HFF-Myc (cell line): ENCODE measurements around the gene RBM46.

Experiments used
- DNase-seq: peaks from one replicate; pipeline ENCODE4 v3.0.0-alpha.2; 2011; ENCODE audit warnings: low read depth; ENCODE audit errors: extremely low read depth
- H3K4me3 ChIP-seq: replicated peaks from 2 replicates; pipeline ENCODE4 v1.5.1; 2011; ENCODE audit warnings: low read depth, mild to moderate bottlenecking, control low read depth, low read length
- TF ChIP-seq, protein P1 (sequence below): IDR thresholded peaks from 2 replicates; pipeline ENCODE4 v1.5.1; 2012; ENCODE audit warnings: mild to moderate bottlenecking, low read depth, low read length, control low read depth; ENCODE audit errors: missing control alignments

Gene RBM46, protein sequence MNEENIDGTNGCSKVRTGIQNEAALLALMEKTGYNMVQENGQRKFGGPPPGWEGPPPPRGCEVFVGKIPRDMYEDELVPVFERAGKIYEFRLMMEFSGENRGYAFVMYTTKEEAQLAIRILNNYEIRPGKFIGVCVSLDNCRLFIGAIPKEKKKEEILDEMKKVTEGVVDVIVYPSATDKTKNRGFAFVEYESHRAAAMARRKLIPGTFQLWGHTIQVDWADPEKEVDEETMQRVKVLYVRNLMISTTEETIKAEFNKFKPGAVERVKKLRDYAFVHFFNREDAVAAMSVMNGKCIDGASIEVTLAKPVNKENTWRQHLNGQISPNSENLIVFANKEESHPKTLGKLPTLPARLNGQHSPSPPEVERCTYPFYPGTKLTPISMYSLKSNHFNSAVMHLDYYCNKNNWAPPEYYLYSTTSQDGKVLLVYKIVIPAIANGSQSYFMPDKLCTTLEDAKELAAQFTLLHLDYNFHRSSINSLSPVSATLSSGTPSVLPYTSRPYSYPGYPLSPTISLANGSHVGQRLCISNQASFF

DNA sequence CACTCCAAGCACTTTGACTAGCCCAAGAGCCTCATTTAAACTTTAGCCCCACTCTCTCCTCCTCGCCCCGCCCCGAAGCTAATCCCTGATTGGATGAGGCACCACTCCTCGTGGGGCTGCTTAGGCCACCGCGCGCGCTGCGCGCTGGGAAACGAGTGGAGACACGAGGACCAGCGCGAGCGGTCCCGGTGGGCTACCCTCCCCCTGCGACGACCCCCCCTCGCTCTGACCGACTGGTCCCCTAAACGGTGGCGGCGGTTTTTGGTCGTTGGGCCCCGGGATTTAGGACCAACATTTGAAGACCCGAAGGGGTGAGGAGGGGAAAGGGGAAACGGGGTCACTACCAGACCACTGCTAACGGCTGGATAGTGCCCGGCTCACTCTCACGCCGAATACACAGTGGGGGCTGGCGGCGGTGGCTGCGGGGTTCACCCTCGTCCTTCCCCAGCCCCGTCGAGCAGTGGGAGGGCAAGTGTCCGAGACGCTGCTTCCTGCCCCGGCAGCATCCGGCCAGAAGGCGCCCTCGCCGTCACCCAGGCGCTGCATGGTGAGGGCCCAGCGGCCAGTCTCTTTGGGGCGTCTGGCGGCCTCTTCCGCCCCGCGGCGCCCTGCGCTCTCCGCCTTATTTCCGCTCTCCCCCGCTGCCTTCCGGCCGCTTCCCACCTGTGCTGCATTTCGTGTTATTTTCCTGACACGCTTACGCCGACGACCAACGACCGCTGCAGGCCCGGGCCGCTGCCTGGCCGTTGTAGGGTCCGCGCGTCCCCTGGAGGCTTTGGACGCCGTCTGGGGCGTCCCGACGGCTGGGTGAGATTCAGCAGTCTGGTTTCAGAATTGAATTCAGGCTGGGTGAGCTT lies at the start of gene RBM46:
RBM46 (plus strand) TSS at position 147 of the 857 bp plus-strand sequence. CDS start 15,481 bp downstream, outside the sequence.
- no peak for DNase-seq
- TF ChIP-seq, protein P1, sequence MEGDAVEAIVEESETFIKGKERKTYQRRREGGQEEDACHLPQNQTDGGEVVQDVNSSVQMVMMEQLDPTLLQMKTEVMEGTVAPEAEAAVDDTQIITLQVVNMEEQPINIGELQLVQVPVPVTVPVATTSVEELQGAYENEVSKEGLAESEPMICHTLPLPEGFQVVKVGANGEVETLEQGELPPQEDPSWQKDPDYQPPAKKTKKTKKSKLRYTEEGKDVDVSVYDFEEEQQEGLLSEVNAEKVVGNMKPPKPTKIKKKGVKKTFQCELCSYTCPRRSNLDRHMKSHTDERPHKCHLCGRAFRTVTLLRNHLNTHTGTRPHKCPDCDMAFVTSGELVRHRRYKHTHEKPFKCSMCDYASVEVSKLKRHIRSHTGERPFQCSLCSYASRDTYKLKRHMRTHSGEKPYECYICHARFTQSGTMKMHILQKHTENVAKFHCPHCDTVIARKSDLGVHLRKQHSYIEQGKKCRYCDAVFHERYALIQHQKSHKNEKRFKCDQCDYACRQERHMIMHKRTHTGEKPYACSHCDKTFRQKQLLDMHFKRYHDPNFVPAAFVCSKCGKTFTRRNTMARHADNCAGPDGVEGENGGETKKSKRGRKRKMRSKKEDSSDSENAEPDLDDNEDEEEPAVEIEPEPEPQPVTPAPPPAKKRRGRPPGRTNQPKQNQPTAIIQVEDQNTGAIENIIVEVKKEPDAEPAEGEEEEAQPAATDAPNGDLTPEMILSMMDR = no peak
- H3K4me3 ChIP-seq = no peak within 1 kb of the TSS

DNA sequence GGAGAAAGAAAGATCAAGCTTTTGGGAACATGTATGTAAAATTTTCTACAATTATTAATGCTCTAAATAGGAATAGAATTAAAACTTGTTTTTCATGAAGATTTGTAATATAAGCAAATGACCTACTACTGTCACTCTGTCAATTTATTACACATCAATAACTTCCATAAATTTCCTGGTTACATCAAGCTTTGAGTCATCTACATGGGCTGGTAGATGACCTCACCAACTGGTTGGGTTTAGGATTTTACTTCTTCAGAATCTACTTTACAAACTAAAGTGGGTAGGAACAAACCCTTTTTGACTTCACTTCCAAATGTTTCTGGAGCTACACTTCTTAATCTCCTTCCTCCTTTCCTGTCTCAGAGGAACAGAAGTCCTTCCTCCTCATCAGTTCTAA lies 49.3 kb upstream of the RBM46 start:
- TF ChIP-seq, protein P1 = no peak
- no peak for DNase-seq
- no peak overlapping the region for H3K4me3 ChIP-seq

DNA sequence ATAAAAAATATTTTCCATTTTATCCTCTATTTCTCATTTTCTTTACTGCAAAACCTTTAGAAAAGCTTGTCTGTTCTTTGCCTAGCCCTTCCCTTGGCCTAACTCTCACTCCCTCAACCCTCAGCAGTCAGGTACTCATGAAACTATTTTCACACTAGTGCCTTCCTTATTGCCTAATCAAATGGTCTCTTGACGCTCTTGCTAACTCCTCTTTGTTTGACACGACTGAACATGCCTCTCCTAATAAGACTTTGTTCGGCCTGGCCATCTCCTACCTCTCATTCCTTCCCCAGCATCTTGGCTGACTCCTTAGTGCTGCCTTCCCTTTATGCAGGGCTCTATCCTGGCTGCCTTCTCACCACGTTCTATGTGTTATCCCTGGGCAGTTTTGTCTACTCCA lies 48.4 kb upstream of the RBM46 start:
- DNase-seq = no peak
- no peak overlapping the region for H3K4me3 ChIP-seq
- TF ChIP-seq, protein P1 = no peak

DNA sequence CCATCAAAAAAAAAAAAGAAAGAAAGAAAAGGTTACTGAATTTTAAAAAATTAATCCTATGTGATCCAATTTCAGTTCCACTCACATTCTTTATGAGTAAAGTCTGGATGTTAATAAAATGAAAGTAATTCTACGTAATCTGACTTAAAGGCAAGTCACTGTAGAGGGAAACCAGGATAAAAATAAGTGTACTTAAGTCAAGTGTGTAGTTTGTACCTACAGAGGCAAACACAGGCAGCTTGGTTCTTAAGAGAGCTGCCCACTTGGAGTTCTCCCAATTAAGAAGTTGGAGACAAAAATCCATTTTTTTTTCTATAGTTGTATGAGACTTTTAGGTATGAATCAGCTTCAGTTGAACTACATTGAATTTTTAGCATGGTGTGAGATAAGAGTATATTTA lies 44.3 kb upstream of the RBM46 start:
- TF ChIP-seq, protein P1 = no peak
- no peak overlapping the region for H3K4me3 ChIP-seq
- DNase-seq = no peak

DNA sequence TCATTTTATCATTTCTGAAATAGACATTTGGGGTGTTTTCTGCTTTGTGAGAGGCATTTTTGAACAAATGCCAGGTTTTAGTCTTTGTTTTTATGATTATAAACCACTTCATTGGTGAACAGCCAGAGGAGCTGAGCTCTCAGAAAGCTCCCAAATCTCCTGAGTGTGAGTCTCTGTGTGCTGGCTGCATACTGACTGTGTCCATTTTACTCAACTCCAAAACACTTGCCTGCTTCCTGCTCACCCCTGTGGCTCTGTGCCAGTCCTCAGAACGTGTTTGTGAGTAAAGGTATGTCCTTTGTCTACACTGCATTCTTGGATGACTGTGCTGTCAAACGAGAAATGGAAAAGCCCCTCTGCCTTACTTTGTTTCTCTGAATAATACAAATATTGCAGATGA lies 42.6 kb upstream of the RBM46 start:
- H3K4me3 ChIP-seq = no peak overlapping the region
- DNase-seq = no peak
- TF ChIP-seq, protein P1 = no peak

DNA sequence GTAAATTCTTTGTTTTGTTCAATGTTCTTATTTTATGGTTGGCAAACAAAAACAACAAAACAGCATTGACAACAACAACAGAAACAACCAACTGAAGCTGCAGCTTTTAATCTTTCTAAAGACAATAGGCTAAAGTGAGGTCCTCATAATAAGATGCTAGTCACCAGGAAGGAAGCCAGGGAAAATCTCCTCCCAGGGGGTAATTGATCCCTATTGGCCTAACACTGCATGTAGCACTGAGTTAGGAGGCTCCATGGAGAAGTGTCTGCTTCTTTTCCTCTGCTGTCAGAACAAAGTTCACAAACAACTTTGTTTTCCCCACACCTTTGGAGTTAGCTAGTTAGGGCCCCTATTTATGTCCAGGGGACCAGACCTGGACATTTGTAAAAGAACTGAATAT lies 42.0 kb upstream of the RBM46 start:
- H3K4me3 ChIP-seq = no peak overlapping the region
- TF ChIP-seq, protein P1 = no peak
- DNase-seq = no peak
